Breast epithelium (tissue), 3 donors: ENCODE results near the gene TLK1.

Experiments
- POLR2A ChIP-seq: fragments of 450-650 bp; IDR thresholded peaks from one replicate; pipeline ENCODE4 v1.6.1; 2016; ENCODE audit warnings: antibody characterized with exemption, mild to moderate bottlenecking, moderate library complexity
- POLR2AphosphoS5 ChIP-seq, 3 donors: sonication (generic); formaldehyde crosslinking; IDR thresholded peaks; one replicate each; pipeline ENCODE4 v1.6.1; 2017; ENCODE audit warnings: antibody characterized with exemption in 3 of 3
- TF ChIP-seq, protein P1 (sequence below), 3 donors: fragments of 450-650 bp; IDR thresholded peaks; one replicate each; pipeline ENCODE4 v1.5.1; 2016 to 2017; ENCODE audit warnings: antibody characterized with exemption in 3 of 3, mild to moderate bottlenecking in 3 of 3, moderate library complexity in 3 of 3

DNA sequence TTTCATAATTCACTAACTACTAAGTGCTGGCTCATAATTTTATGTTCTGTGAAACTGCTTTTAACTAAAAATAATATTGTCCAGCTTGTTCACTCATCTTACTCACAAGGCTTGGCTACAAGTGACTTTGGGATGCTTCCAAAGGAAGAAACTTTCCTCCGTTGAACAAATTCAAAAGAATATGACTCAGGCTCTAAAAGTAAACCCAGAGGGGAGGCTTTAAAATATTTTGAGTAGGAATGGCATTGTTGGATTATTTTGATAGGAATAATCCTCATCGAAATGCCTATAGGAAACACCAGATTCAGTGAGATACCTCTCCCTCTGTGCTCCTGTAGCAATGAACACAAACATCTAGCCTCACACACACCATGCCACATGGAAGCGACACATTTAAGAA is 25.2 kb upstream of the TLK1 start:
- TF ChIP-seq POLR2AphosphoS5 (IDR thresholded peaks at IDR 0.05) (no peak), POLR2A (no peak)
- TF ChIP-seq, protein P1, sequence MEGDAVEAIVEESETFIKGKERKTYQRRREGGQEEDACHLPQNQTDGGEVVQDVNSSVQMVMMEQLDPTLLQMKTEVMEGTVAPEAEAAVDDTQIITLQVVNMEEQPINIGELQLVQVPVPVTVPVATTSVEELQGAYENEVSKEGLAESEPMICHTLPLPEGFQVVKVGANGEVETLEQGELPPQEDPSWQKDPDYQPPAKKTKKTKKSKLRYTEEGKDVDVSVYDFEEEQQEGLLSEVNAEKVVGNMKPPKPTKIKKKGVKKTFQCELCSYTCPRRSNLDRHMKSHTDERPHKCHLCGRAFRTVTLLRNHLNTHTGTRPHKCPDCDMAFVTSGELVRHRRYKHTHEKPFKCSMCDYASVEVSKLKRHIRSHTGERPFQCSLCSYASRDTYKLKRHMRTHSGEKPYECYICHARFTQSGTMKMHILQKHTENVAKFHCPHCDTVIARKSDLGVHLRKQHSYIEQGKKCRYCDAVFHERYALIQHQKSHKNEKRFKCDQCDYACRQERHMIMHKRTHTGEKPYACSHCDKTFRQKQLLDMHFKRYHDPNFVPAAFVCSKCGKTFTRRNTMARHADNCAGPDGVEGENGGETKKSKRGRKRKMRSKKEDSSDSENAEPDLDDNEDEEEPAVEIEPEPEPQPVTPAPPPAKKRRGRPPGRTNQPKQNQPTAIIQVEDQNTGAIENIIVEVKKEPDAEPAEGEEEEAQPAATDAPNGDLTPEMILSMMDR (IDR thresholded peaks at IDR 0.05) = no peak
